ENCODE results near the gene LCP2. TPM values are rescaled to one million over a fixed set of nuclear protein-coding genes. Genes with fewer than 3 reads are reported as not detected.

LCP2 gene
- total and polyA plus RNA-seq, 2 of the 8 experiments (the other 6 are each of a cell fraction or from before 2014, with no cell fraction given), result 0.26 to 0.33 TPM

DNA sequence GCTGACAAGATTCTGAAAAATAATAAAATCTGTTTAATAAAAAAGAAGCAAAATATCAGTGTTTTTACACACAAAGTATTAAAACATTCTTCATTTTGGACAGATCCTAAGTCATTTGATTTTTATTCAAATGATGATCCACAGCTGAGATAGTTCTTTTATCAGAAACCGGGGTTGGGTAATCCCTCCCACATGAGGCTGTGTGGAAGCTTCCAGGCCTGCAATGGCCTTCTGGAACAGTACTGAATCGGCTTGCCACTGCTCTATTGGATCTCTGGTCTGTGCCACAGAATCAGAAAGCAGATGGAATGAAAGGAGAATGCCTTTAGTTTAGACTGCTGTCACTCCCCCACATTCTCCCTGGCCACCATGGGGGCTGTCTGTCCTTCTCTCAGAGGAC lies 70.9 kb downstream of the LCP2 start (continued):
- TF ChIP-seq, protein P1, sequence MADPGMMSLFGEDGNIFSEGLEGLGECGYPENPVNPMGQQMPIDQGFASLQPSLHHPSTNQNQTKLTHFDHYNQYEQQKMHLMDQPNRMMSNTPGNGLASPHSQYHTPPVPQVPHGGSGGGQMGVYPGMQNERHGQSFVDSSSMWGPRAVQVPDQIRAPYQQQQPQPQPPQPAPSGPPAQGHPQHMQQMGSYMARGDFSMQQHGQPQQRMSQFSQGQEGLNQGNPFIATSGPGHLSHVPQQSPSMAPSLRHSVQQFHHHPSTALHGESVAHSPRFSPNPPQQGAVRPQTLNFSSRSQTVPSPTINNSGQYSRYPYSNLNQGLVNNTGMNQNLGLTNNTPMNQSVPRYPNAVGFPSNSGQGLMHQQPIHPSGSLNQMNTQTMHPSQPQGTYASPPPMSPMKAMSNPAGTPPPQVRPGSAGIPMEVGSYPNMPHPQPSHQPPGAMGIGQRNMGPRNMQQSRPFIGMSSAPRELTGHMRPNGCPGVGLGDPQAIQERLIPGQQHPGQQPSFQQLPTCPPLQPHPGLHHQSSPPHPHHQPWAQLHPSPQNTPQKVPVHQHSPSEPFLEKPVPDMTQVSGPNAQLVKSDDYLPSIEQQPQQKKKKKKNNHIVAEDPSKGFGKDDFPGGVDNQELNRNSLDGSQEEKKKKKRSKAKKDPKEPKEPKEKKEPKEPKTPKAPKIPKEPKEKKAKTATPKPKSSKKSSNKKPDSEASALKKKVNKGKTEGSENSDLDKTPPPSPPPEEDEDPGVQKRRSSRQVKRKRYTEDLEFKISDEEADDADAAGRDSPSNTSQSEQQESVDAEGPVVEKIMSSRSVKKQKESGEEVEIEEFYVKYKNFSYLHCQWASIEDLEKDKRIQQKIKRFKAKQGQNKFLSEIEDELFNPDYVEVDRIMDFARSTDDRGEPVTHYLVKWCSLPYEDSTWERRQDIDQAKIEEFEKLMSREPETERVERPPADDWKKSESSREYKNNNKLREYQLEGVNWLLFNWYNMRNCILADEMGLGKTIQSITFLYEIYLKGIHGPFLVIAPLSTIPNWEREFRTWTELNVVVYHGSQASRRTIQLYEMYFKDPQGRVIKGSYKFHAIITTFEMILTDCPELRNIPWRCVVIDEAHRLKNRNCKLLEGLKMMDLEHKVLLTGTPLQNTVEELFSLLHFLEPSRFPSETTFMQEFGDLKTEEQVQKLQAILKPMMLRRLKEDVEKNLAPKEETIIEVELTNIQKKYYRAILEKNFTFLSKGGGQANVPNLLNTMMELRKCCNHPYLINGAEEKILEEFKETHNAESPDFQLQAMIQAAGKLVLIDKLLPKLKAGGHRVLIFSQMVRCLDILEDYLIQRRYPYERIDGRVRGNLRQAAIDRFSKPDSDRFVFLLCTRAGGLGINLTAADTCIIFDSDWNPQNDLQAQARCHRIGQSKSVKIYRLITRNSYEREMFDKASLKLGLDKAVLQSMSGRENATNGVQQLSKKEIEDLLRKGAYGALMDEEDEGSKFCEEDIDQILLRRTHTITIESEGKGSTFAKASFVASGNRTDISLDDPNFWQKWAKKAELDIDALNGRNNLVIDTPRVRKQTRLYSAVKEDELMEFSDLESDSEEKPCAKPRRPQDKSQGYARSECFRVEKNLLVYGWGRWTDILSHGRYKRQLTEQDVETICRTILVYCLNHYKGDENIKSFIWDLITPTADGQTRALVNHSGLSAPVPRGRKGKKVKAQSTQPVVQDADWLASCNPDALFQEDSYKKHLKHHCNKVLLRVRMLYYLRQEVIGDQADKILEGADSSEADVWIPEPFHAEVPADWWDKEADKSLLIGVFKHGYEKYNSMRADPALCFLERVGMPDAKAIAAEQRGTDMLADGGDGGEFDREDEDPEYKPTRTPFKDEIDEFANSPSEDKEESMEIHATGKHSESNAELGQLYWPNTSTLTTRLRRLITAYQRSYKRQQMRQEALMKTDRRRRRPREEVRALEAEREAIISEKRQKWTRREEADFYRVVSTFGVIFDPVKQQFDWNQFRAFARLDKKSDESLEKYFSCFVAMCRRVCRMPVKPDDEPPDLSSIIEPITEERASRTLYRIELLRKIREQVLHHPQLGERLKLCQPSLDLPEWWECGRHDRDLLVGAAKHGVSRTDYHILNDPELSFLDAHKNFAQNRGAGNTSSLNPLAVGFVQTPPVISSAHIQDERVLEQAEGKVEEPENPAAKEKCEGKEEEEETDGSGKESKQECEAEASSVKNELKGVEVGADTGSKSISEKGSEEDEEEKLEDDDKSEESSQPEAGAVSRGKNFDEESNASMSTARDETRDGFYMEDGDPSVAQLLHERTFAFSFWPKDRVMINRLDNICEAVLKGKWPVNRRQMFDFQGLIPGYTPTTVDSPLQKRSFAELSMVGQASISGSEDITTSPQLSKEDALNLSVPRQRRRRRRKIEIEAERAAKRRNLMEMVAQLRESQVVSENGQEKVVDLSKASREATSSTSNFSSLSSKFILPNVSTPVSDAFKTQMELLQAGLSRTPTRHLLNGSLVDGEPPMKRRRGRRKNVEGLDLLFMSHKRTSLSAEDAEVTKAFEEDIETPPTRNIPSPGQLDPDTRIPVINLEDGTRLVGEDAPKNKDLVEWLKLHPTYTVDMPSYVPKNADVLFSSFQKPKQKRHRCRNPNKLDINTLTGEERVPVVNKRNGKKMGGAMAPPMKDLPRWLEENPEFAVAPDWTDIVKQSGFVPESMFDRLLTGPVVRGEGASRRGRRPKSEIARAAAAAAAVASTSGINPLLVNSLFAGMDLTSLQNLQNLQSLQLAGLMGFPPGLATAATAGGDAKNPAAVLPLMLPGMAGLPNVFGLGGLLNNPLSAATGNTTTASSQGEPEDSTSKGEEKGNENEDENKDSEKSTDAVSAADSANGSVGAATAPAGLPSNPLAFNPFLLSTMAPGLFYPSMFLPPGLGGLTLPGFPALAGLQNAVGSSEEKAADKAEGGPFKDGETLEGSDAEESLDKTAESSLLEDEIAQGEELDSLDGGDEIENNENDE (IDR thresholded peaks at IDR 0.05; ENCODE audit: insufficient replicate concordance, low read length), result no peak
- no peak for TF ChIP-seq TAF1 (IDR thresholded peaks at IDR 0.05; ENCODE audit: low read depth, low read length)
- TF ChIP-seq CTBP2 (IDR thresholded peaks at IDR 0.05; ENCODE audit: borderline replicate concordance, insufficient read depth, insufficient read length, low read length), result no peak
- TF ChIP-seq MAFK (IDR thresholded peaks at IDR 0.05; ENCODE audit: low read depth, low read length), result no peak
- TF ChIP-seq ASH2L (IDR thresholded peaks at IDR 0.05; ENCODE audit: low read length), result no peak
- no peak for TF ChIP-seq CHD2 (IDR thresholded peaks at IDR 0.05; ENCODE audit: low read length)
- no peak for TF ChIP-seq JUN (IDR thresholded peaks at IDR 0.05; ENCODE audit: low read depth, low read length)
- no peak for TF ChIP-seq YY1 (IDR thresholded peaks at IDR 0.05; ENCODE audit: low read depth, low read length)
- TF ChIP-seq CBX8 (IDR thresholded peaks at IDR 0.05; ENCODE audit: borderline replicate concordance, low read depth, low read length), result no peak
- TF ChIP-seq, protein P2, sequence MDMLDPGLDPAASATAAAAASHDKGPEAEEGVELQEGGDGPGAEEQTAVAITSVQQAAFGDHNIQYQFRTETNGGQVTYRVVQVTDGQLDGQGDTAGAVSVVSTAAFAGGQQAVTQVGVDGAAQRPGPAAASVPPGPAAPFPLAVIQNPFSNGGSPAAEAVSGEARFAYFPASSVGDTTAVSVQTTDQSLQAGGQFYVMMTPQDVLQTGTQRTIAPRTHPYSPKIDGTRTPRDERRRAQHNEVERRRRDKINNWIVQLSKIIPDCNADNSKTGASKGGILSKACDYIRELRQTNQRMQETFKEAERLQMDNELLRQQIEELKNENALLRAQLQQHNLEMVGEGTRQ (IDR thresholded peaks at IDR 0.05; ENCODE audit: low read length), result no peak
- TF ChIP-seq FOSL1 (IDR thresholded peaks at IDR 0.05; ENCODE audit: insufficient read depth, low read depth, low read length), result no peak

All from H1 (cell line).